Measurements from ENCODE around the gene DCP1B. TPM values are rescaled to one million over a fixed set of nuclear protein-coding genes. Genes with fewer than 3 reads are reported as not detected.

DCP1B gene
- total RNA-seq, 2 experiments from 2014 or later, result 17.8 to 18.6 TPM

- Mint-ChIP-seq H3K9me3 (no peaks in the 10 kb centered on the region), H3K4me3 (no peak overlapping the region), H3K4me1 (peaks cover 7% of the 10 kb centered on the region), H3K27me3 (peaks cover 3% of the 10 kb centered on the region), H3K27ac (no peak overlapping the region), H3K36me3 (ENCODE audit: low read depth) (no peaks in the 10 kb centered on the region)
- ChIA-PET POLR2A (no interaction called here), CTCF (interaction anchor here (2.0 kb wide), 1 partner anchor 14 kb away, joined by 8 read pairs; no protein-coding TSS in a partner anchor)
- DNase-seq, result peak; percentile 14
Measured at GRCh38 chr12:1926251-1926657, 78.0 kb downstream of the DCP1B start.

DNA sequence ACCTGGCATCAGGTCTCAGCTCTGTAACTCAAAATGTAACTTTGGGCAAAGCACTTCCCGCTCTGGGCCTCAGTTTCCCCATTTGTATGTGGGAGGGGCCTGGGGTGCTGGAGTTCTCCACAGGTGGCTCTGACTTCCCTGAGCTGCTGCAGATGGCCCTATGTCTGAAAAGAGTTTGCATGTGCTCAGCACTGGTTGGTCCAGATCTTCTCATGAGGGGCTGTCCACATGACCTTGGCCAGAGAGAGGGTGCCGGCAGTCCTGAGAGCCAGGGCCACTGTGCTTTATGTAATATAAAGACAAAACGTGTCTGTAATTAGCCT, 78.6 kb downstream of the DCP1B start:
- no peak overlapping the region for H3K27ac Mint-ChIP-seq
- no peaks in the 10 kb centered on the region for H3K36me3 Mint-ChIP-seq (ENCODE audit: low read depth)
- H3K4me3 Mint-ChIP-seq, result no peak overlapping the region
- H3K27me3 Mint-ChIP-seq, result peaks cover 4% of the 10 kb centered on the region
- H3K4me1 Mint-ChIP-seq, result peaks cover 7% of the 10 kb centered on the region
- DNase-seq, result peak; percentile 4
- POLR2A ChIA-PET, result no interaction called here
- CTCF ChIA-PET, result interaction anchor here (2.0 kb wide), 1 partner anchor 14 kb away, joined by 8 read pairs; no protein-coding TSS in a partner anchor
- H3K9me3 Mint-ChIP-seq, result no peaks in the 10 kb centered on the region

- H3K27me3 Mint-ChIP-seq, result peaks cover 8% of the 10 kb centered on the region
- H3K27ac Mint-ChIP-seq, result no peak overlapping the region
- peak; percentile 11 for DNase-seq
- CTCF ChIA-PET, result interaction anchor here (2.0 kb wide), 1 partner anchor 15 kb away, joined by 8 read pairs; no protein-coding TSS in a partner anchor
- H3K4me3 Mint-ChIP-seq, result no peak overlapping the region
- H3K36me3 Mint-ChIP-seq (ENCODE audit: low read depth), result no peaks in the 10 kb centered on the region
- H3K9me3 Mint-ChIP-seq, result no peaks in the 10 kb centered on the region
- H3K4me1 Mint-ChIP-seq, result peaks cover 7% of the 10 kb centered on the region
- POLR2A ChIA-PET, result no interaction called here
Measured at GRCh38 chr12:1924996-1925683, 79.1 kb downstream of the DCP1B start.

DNA sequence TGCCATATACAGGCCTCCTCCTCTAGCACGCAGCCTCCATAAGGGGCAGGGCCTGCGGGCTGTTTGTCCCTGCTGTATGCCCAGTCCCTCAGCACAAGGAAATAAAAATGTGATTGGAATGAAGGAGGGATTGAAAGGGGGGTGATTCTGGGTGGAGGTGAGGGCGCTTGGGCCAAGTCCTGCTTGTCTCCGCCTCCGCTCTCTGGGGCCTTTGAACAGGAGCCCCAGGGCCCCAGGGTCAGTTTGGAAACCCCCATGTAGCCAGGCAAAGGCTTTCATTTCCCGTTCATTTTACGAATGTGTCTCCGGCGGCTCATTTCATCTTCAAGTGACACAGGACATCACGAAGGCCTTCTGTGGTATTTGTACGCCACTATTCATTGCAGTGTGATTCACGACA, 81.3 kb downstream of the DCP1B start:
- peak; percentile 10 for DNase-seq
- Mint-ChIP-seq H3K36me3 (ENCODE audit: low read depth) (no peaks in the 10 kb centered on the region), H3K27ac (no peak overlapping the region), H3K4me1 (peaks cover 7% of the 10 kb centered on the region), H3K27me3 (peaks cover 12% of the 10 kb centered on the region), H3K9me3 (no peaks in the 10 kb centered on the region), H3K4me3 (no peak overlapping the region)
- POLR2A ChIA-PET, result no interaction called here
- CTCF ChIA-PET, result no interaction called here

DNA sequence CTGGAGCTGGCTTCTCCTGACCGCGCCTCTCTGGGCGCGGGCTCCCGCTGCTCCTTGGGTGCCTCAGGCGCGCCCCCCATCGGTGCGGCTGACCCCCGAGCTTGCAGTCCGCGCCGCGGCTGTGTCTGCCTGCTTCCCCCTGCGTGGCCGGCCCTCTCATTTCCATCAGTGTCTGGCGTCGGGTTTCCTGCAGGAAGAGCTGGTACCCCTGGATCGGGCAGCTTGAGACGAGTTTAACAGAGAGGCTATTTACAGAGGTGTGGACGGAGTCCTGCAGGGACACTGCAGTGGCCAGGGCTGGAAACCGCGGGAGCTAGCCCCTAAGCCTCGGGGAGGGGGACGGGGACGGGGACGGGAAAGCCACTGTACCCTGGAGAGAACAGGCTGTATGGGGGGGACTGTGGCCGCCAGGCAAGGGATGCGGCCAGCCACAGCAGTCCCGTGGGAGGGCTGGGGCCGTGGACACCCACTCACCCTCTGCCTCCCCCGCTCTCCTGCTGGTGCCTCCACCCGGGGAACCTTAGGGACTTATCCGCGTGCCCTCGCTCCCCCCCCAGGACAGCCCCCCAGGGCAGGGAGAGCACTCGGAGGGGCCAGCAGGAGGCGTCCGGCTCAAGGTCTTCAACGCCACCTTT, 82.1 kb downstream of the DCP1B start:
- ChIA-PET POLR2A (no interaction called here), CTCF (no interaction called here)
- Mint-ChIP-seq H3K9me3 (no peaks in the 10 kb centered on the region), H3K4me3 (no peak overlapping the region), H3K27ac (no peak overlapping the region), H3K27me3 (peaks cover 12% of the 10 kb centered on the region), H3K4me1 (peaks cover 7% of the 10 kb centered on the region), H3K36me3 (ENCODE audit: low read depth) (no peaks in the 10 kb centered on the region)
- peak; percentile 12 for DNase-seq

GRCh38 chr12:1920971-1921370, 83.3 kb downstream of the DCP1B start:
- POLR2A ChIA-PET, result no interaction called here
- H3K9me3 Mint-ChIP-seq, result no peaks in the 10 kb centered on the region

GRCh38 chr12:1920436-1920835, 83.8 kb downstream of the DCP1B start:
- DNase-seq, result peak; percentile 2
- Mint-ChIP-seq H3K9me3 (no peaks in the 10 kb centered on the region), H3K27ac (no peak overlapping the region), H3K27me3 (peaks cover 12% of the 10 kb centered on the region), H3K36me3 (ENCODE audit: low read depth) (no peaks in the 10 kb centered on the region), H3K4me1 (peaks cover 19% of the 10 kb centered on the region), H3K4me3 (no peak overlapping the region)
- CTCF ChIA-PET, result interaction anchor here (1.0 kb wide), 1 partner anchor 19 kb away, joined by 3 read pairs; no protein-coding TSS in a partner anchor
- POLR2A ChIA-PET, result no interaction called here

More at GRCh38 chr12:1920971-1921370, 83.3 kb downstream of the DCP1B start:
- Mint-ChIP-seq H3K36me3 (ENCODE audit: low read depth) (no peaks in the 10 kb centered on the region), H3K27ac (no peak overlapping the region), H3K27me3 (peaks cover 12% of the 10 kb centered on the region), H3K4me3 (no peak overlapping the region), H3K4me1 (peaks cover 14% of the 10 kb centered on the region)
- CTCF ChIA-PET, result interaction anchor here (1.0 kb wide), 1 partner anchor 19 kb away, joined by 3 read pairs; no protein-coding TSS in a partner anchor
- peak; percentile 14 for DNase-seq

GRCh38 chr12:1919763-1920162, 84.5 kb downstream of the DCP1B start:
- H3K9me3 Mint-ChIP-seq, result no peaks in the 10 kb centered on the region
- DNase-seq, result peak; percentile 6
- H3K27me3 Mint-ChIP-seq, result peaks cover 14% of the 10 kb centered on the region
- H3K27ac Mint-ChIP-seq, result no peak overlapping the region
- H3K4me3 Mint-ChIP-seq, result no peak overlapping the region
- H3K36me3 Mint-ChIP-seq (ENCODE audit: low read depth), result no peaks in the 10 kb centered on the region
- POLR2A ChIA-PET, result no interaction called here
- H3K4me1 Mint-ChIP-seq, result peaks cover 22% of the 10 kb centered on the region
- CTCF ChIA-PET, result no interaction called here

- CTCF ChIA-PET, result interaction anchor here (1.7 kb wide), 1 partner anchor 21 kb away, joined by 7 read pairs; no protein-coding TSS in a partner anchor
- H3K27me3 Mint-ChIP-seq, result peaks cover 14% of the 10 kb centered on the region
- no peak overlapping the region for H3K27ac Mint-ChIP-seq
- H3K36me3 Mint-ChIP-seq (ENCODE audit: low read depth), result no peaks in the 10 kb centered on the region
- no peaks in the 10 kb centered on the region for H3K9me3 Mint-ChIP-seq
- POLR2A ChIA-PET, result no interaction called here
- DNase-seq, result peak; percentile 7
- peaks cover 19% of the 10 kb centered on the region for H3K4me1 Mint-ChIP-seq
- no peak overlapping the region for H3K4me3 Mint-ChIP-seq
Measured at GRCh38 chr12:1919284-1919683, 85.0 kb downstream of the DCP1B start.

DNA sequence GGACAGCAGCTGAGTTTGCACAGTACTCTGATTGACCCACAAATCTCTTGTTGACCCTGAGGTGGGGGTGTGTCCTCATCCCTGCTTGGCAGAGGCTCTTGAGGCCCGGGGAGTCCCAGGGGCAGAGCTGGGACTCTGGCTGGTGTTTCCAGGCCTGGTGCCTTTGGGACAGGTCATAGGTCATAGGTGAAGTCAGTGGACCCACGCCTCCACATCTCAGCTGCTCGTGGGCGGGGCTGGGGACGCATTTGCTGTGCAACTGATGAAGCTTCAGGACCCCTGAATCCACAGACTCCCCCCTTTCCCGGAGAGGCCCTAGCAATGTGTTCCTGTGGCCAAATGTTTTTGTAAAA, 85.4 kb downstream of the DCP1B start:
- peaks cover 14% of the 10 kb centered on the region for H3K27me3 Mint-ChIP-seq
- H3K27ac Mint-ChIP-seq, result no peak overlapping the region
- POLR2A ChIA-PET, result no interaction called here
- H3K36me3 Mint-ChIP-seq (ENCODE audit: low read depth), result no peaks in the 10 kb centered on the region
- DNase-seq, result peak; percentile 6
- CTCF ChIA-PET, result interaction anchor here (1.7 kb wide), 1 partner anchor 21 kb away, joined by 7 read pairs; no protein-coding TSS in a partner anchor
- H3K4me3 Mint-ChIP-seq, result no peak overlapping the region
- H3K4me1 Mint-ChIP-seq, result peaks cover 19% of the 10 kb centered on the region
- H3K9me3 Mint-ChIP-seq, result no peaks in the 10 kb centered on the region

GRCh38 chr12:1918081-1918883, 86.0 kb downstream of the DCP1B start, which contains the start of gene CACNA2D4:
TSS of gene CACNA2D4 (minus strand) at chr12:1918652. CDS start at chr12:1918473, 179 bp downstream.
- peaks cover 19% of the 10 kb centered on the region for H3K4me1 Mint-ChIP-seq
- no peak within 1 kb of the TSS for H3K4me3 Mint-ChIP-seq
- peak; percentile 11 for DNase-seq
- H3K9me3 Mint-ChIP-seq, result no peaks in the 10 kb centered on the region
- peaks cover 11% of the 10 kb centered on the region for H3K27me3 Mint-ChIP-seq
- no peak within 1 kb of the TSS for H3K27ac Mint-ChIP-seq
- ChIA-PET CTCF (interaction anchor here (1.7 kb wide), 1 partner anchor 22 kb away, joined by 7 read pairs; no protein-coding TSS in a partner anchor), POLR2A (interaction anchor here (0.8 kb wide), 1 partner anchor 121 kb away, joined by 4 read pairs; no protein-coding TSS in a partner anchor)
- no peaks in the 10 kb centered on the region for H3K36me3 Mint-ChIP-seq (ENCODE audit: low read depth)

DNA sequence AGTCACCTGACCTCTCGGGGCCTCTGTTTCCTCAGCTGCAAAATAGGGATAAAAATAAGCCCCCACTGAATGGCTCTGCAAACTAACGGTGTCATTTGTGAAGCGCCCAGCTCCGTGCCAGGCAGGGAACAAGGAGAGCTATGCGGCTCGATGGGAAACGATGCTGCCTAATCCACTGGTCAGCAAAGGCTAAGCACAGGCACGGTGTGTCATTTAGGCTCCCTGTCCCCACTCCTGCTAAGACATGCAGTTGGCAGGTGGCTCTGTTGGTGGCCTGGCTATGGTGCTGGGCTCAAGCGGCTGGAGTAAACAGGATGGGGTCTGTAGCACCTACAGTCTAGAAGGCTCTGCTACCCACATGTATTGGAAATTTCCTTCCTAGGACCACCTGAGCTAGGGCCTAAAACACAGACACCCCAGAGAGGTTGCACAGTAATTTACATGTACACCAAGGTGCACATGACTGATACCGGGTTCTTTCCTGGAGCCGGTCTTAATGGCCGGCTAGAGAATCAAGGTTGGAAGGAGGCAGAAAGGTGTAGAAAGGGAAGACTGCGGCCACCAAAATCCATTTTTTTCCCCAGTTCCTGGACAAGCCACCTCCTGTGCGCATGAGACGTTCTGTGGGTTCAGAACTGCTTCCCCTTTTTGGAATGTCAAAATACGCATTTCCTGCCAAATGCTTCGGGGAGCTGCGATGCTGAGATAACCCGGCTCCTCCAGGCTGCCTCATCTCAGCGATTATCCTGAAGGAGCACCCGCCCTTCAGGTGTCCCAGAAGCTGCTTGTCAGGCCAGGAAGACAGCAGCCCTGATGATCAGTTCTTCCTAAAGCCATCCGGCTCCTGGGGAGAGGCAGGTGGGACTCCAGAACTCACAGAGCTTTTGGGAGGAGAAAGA, 86.8 kb downstream of the DCP1B start:
- POLR2A ChIA-PET, result interaction anchor here (0.8 kb wide), 1 partner anchor 120 kb away, joined by 4 read pairs; no protein-coding TSS in a partner anchor
- H3K9me3 Mint-ChIP-seq, result no peaks in the 10 kb centered on the region
- H3K27me3 Mint-ChIP-seq, result peaks cover 11% of the 10 kb centered on the region
- no peak overlapping the region for H3K4me3 Mint-ChIP-seq
- H3K4me1 Mint-ChIP-seq, result peaks cover 19% of the 10 kb centered on the region
- no peak overlapping the region for H3K27ac Mint-ChIP-seq
- CTCF ChIA-PET, result interaction anchor here (1.7 kb wide), 1 partner anchor 23 kb away, joined by 7 read pairs; no protein-coding TSS in a partner anchor
- H3K36me3 Mint-ChIP-seq (ENCODE audit: low read depth), result no peaks in the 10 kb centered on the region
- peak; percentile 12 for DNase-seq
